ENCODE results near the gene MYH14. TPM values are rescaled to one million over a fixed set of nuclear protein-coding genes. Genes with fewer than 3 reads are reported as not detected.

MYH14 gene
- total RNA-seq, 1 donor from 2014 or later, result 91.0 TPM

- DNase-seq (ENCODE audit: low spot score), result no peak
These were observed 53.7 kb downstream of the MYH14 start for GRCh38 chr19:50257141-50257540.

- DNase-seq (ENCODE audit: low spot score), result no peak
These were observed 55.5 kb downstream of the MYH14 start for GRCh38 chr19:50258918-50259372.

GRCh38 chr19:50261446-50261970 lies 58.1 kb downstream of the MYH14 start:
- no peak for DNase-seq (ENCODE audit: low spot score)

GRCh38 chr19:50263176-50263575 lies 59.8 kb downstream of the MYH14 start:
- no peak for DNase-seq (ENCODE audit: low spot score)

- DNase-seq (ENCODE audit: low spot score), result no peak
These were observed 61.2 kb downstream of the MYH14 start for GRCh38 chr19:50264483-50265186.

- peak; percentile 40 for DNase-seq (ENCODE audit: low spot score)
These were observed 62.6 kb downstream of the MYH14 start for GRCh38 chr19:50266041-50266440.

GRCh38 chr19:50266896-50267295 lies 63.5 kb downstream of the MYH14 start:
- DNase-seq (ENCODE audit: low spot score), result peak; percentile 63

GRCh38 chr19:50268041-50268440 lies 64.6 kb downstream of the MYH14 start:
- DNase-seq (ENCODE audit: low spot score), result no peak

GRCh38 chr19:50268501-50268900 lies 65.1 kb downstream of the MYH14 start:
- no peak for DNase-seq (ENCODE audit: low spot score)

- DNase-seq (ENCODE audit: low spot score), result no peak
These were observed 66.2 kb downstream of the MYH14 start for GRCh38 chr19:50269653-50270052.

- DNase-seq (ENCODE audit: low spot score), result no peak
These were observed 69.0 kb downstream of the MYH14 start for GRCh38 chr19:50272263-50272897.

GRCh38 chr19:50273821-50274220 lies 70.4 kb downstream of the MYH14 start:
- no peak for DNase-seq (ENCODE audit: low spot score)

GRCh38 chr19:50275577-50276368 lies 72.4 kb downstream of the MYH14 start:
- no peak for DNase-seq (ENCODE audit: low spot score)

- DNase-seq (ENCODE audit: low spot score), result no peak
These were observed 73.1 kb downstream of the MYH14 start for GRCh38 chr19:50276370-50277063.

GRCh38 chr19:50277966-50278580 lies 74.7 kb downstream of the MYH14 start:
- DNase-seq (ENCODE audit: low spot score), result no peak

- DNase-seq (ENCODE audit: low spot score), result no peak
These were observed 76.7 kb downstream of the MYH14 start for GRCh38 chr19:50280074-50280473.

GRCh38 chr19:50280983-50281382 lies 77.6 kb downstream of the MYH14 start:
- no peak for DNase-seq (ENCODE audit: low spot score)

- DNase-seq (ENCODE audit: low spot score), result no peak
These were observed 78.1 kb downstream of the MYH14 start for GRCh38 chr19:50281491-50281890.

- DNase-seq (ENCODE audit: low spot score), result no peak
These were observed 82.4 kb downstream of the MYH14 start for GRCh38 chr19:50285833-50286232.

GRCh38 chr19:50286443-50286842 lies 83.0 kb downstream of the MYH14 start:
- DNase-seq (ENCODE audit: low spot score), result no peak

- DNase-seq (ENCODE audit: low spot score), result no peak
These were observed 83.9 kb downstream of the MYH14 start for GRCh38 chr19:50287331-50287730.

Measured in mucosa of gallbladder (tissue), 1 donor.